ENCODE results near the gene LMOD2.

Gene LMOD2

GRCh38 chr7:123680580-123680979 lies 24.9 kb downstream of the LMOD2 start:
- TF ChIP-seq EZH2phosphoT487 (IDR thresholded peaks at IDR 0.05; ENCODE audit: borderline replicate concordance, low read length) = no peak
- no peak for TF ChIP-seq CTCF (IDR thresholded peaks at IDR 0.05; ENCODE audit: low read depth, low read length, poor library complexity, severe bottlenecking)
- H3K4me1 ChIP-seq (ENCODE audit: control insufficient read depth, low read length) = no peaks in the 10 kb centered on the region

GRCh38 chr7:123681561-123681960 lies 25.9 kb downstream of the LMOD2 start:
- H3K27ac ChIP-seq (ENCODE audit: low read depth, low read length) = no peak overlapping the region
- no peaks in the 10 kb centered on the region for H3K4me1 ChIP-seq (ENCODE audit: control insufficient read depth, low read length)
- H3K27me3 ChIP-seq (ENCODE audit: control insufficient read depth, low read length) = no peaks in the 10 kb centered on the region
- peaks cover 17% of the 10 kb centered on the region; the same call in 1 of the 2 replicates for H3F3A ChIP-seq (ENCODE audit: control insufficient read depth, insufficient read depth)
- H3K9me3 ChIP-seq (ENCODE audit: control insufficient read depth, insufficient read depth, low read length) = no peaks in the 10 kb centered on the region
- H3K79me2 ChIP-seq (ENCODE audit: control insufficient read depth, low read length) = no peaks in the 10 kb centered on the region
- H3K4me3 ChIP-seq (ENCODE audit: low read length) = no peak overlapping the region
- no peaks in the 10 kb centered on the region for H4K20me1 ChIP-seq (ENCODE audit: control insufficient read depth, insufficient read depth, low read depth, low read length)
- H3K4me2 ChIP-seq (ENCODE audit: low read length) = no peak overlapping the region
- no peak for TF ChIP-seq CTCF (IDR thresholded peaks at IDR 0.05; ENCODE audit: low read depth, low read length, poor library complexity, severe bottlenecking)
- no peak for TF ChIP-seq EZH2phosphoT487 (IDR thresholded peaks at IDR 0.05; ENCODE audit: borderline replicate concordance, low read length)
- H3K36me3 ChIP-seq (ENCODE audit: control insufficient read depth, low read length) = peaks cover 32% of the 10 kb centered on the region
- H3K9me2 ChIP-seq (replicated peaks; ENCODE audit: control insufficient read depth, low read length) = no peaks in the 10 kb centered on the region

More at GRCh38 chr7:123680580-123680979, 24.9 kb downstream of the LMOD2 start:
- peaks cover 32% of the 10 kb centered on the region for H3K36me3 ChIP-seq (ENCODE audit: control insufficient read depth, low read length)
- no peak overlapping the region for H3K27ac ChIP-seq (ENCODE audit: low read depth, low read length)
- H4K20me1 ChIP-seq (ENCODE audit: control insufficient read depth, insufficient read depth, low read depth, low read length) = no peaks in the 10 kb centered on the region
- H3K4me2 ChIP-seq (ENCODE audit: low read length) = no peak overlapping the region
- no peaks in the 10 kb centered on the region for H3K79me2 ChIP-seq (ENCODE audit: control insufficient read depth, low read length)
- H3F3A ChIP-seq (ENCODE audit: control insufficient read depth, insufficient read depth) = peaks cover 17% of the 10 kb centered on the region; the same call in 1 of the 2 replicates
- no peak overlapping the region for H3K4me3 ChIP-seq (ENCODE audit: low read length)
- no peaks in the 10 kb centered on the region for H3K27me3 ChIP-seq (ENCODE audit: control insufficient read depth, low read length)
- H3K9me2 ChIP-seq (replicated peaks; ENCODE audit: control insufficient read depth, low read length) = no peaks in the 10 kb centered on the region
- no peaks in the 10 kb centered on the region for H3K9me3 ChIP-seq (ENCODE audit: control insufficient read depth, insufficient read depth, low read length)

GRCh38 chr7:123682690-123683089 lies 27.0 kb downstream of the LMOD2 start:
- no peaks in the 10 kb centered on the region for H3K9me3 ChIP-seq (ENCODE audit: control insufficient read depth, insufficient read depth, low read length)
- TF ChIP-seq EZH2phosphoT487 (IDR thresholded peaks at IDR 0.05; ENCODE audit: borderline replicate concordance, low read length) = no peak
- peak; percentile 60 for TF ChIP-seq CTCF (IDR thresholded peaks at IDR 0.05; ENCODE audit: low read depth, low read length, poor library complexity, severe bottlenecking)
- peaks cover 32% of the 10 kb centered on the region for H3K36me3 ChIP-seq (ENCODE audit: control insufficient read depth, low read length)
- no peak overlapping the region for H3K4me3 ChIP-seq (ENCODE audit: low read length)
- H3K79me2 ChIP-seq (ENCODE audit: control insufficient read depth, low read length) = no peaks in the 10 kb centered on the region
- H3K9me2 ChIP-seq (replicated peaks; ENCODE audit: control insufficient read depth, low read length) = no peaks in the 10 kb centered on the region
- no peaks in the 10 kb centered on the region for H3K4me1 ChIP-seq (ENCODE audit: control insufficient read depth, low read length)
- H3F3A ChIP-seq (ENCODE audit: control insufficient read depth, insufficient read depth) = peaks cover 17% of the 10 kb centered on the region; the same call in 1 of the 2 replicates
- H4K20me1 ChIP-seq (ENCODE audit: control insufficient read depth, insufficient read depth, low read depth, low read length) = no peaks in the 10 kb centered on the region
- no peak overlapping the region for H3K27ac ChIP-seq (ENCODE audit: low read depth, low read length)
- no peaks in the 10 kb centered on the region for H3K27me3 ChIP-seq (ENCODE audit: control insufficient read depth, low read length)
- no peak overlapping the region for H3K4me2 ChIP-seq (ENCODE audit: low read length)

All from DOHH2 (cell line).